Measurements from ENCODE around the gene MYOM3. TPM values are rescaled to one million over a fixed set of nuclear protein-coding genes. Genes with fewer than 3 reads are reported as not detected.

Gene MYOM3
- total RNA-seq, 1 donor from 2014 or later = not detected

DNA sequence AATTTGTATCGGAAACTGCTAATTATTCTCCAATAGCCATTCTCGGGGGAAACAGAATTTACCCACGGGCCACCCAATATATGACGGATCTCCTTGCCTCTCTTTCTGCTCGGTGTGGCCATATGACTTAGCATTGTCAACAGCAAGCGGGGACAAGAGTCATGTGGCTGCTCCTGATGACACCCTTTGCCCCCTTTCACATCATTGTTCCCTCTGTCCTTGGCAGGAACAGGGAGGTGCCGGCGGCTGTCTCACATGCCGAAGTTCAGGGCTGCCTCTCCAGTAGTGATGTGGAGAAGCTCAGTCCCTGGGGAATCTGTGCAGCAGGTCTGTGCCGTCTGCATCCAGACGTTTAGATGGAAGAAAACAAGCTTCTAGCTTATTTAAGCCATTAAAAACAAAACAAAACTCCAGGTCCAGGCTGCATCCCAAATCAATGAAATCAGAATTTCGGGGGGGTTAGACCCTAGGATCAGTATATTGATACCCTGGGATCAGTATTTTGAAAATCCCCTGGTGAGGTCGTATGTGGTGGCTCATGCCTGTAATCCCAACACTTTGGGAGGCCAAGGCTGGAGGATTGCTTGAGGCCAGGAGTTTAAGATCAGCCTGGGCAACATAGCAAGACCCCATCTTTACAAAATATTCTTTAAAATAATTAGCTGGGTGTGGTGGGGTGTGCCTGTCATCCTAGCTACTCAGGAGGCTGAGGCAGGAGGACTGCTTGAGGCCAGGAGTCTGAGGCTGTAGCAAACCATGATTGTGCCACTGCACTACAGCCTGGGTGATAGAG, 10.8 kb downstream of the MYOM3 start:
- FAIRE-seq (no peak), DNase-seq (ENCODE audit: low spot score in 2 of 2) (no peak)

- DNase-seq (ENCODE audit: low spot score in 2 of 2) (no peak), FAIRE-seq (no peak)
These were observed 12.8 kb downstream of the MYOM3 start for GRCh38 chr1:24098943-24099638.

GRCh38 chr1:24098102-24098501, 13.8 kb downstream of the MYOM3 start:
- FAIRE-seq = no peak
- no peak for DNase-seq (ENCODE audit: low spot score in 2 of 2)

- FAIRE-seq = no peak
- DNase-seq (ENCODE audit: low spot score in 2 of 2) = no peak
These were observed 14.3 kb downstream of the MYOM3 start for GRCh38 chr1:24097663-24098062.

GRCh38 chr1:24096739-24097103, 15.2 kb downstream of the MYOM3 start:
- no peak for FAIRE-seq
- DNase-seq (ENCODE audit: low spot score in 2 of 2) = no peak

GRCh38 chr1:24096009-24096738, 15.8 kb downstream of the MYOM3 start:
- FAIRE-seq = no peak
- no peak for DNase-seq (ENCODE audit: low spot score in 2 of 2)

DNA sequence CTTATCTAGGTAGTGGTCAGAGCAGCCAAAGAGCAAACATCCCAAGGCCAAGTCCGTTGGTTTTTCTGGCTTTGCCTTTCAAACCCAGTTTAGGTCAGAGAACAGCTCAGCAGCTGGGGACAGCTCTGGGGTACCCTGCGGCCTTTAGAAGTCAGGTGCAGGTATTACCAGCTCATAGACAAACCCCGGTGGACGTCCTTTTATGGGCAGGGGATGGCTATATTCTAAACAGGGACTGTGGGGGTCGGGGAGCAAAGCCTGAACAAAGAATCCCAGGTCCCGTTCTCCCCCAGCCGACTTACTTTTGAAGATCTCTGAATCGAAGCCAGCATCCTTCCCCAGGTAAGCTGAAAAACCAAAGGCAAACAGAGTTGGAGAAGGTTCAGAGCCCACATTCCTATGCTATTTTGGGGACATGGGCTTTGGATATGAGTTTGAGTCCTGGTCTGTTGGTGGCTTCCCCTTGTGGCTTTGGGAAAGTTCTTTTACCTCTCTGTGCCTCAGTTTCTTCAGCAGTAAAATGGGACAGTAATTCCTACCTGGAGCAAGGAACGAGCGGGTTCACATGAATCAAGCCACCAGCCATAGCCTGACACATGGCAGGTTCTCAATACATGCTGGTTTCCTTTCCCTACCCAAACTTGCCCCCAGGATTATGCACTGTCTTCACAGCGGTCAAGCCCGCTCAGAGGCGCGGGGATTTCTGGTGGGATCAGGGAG, 16.6 kb downstream of the MYOM3 start:
- DNase-seq (ENCODE audit: low spot score in 2 of 2) (no peak), FAIRE-seq (no peak)

- FAIRE-seq (no peak), DNase-seq (ENCODE audit: low spot score in 2 of 2) (no peak)
These were observed 17.4 kb downstream of the MYOM3 start for GRCh38 chr1:24094554-24094953.

GRCh38 chr1:24093732-24094131, 18.2 kb downstream of the MYOM3 start:
- DNase-seq (ENCODE audit: low spot score in 2 of 2) (no peak), FAIRE-seq (no peak)

- FAIRE-seq (no peak), DNase-seq (ENCODE audit: low spot score in 2 of 2) (no peak)
These were observed 19.0 kb downstream of the MYOM3 start for GRCh38 chr1:24092979-24093378.

DNA sequence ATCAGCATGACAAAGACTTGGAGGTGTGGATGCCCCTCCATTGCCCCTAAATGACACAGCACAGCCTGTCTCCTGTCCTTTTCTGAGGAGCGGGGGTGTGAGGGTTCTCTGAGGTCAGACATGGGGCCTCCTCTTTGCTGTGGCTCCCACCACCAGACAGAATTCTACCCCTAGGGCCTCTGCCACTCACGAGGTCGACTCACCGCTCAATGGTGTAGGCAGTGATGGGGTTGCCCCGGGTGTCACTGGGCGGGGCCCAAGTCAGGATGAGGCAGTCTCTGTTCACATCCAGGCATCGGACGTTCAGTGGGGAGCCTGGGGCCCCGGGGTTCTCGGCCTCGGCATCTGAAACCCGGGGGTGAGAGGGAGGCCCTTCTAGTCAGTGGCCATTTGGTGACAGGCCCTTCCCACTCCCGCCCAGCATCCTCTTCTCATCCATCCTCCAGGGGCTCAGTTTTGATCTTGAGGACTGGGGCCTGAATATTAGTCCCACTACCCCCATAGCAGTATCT, 19.9 kb downstream of the MYOM3 start:
- FAIRE-seq (no peak), DNase-seq (ENCODE audit: low spot score in 2 of 2) (no peak)

GRCh38 chr1:24090736-24091135, 21.2 kb downstream of the MYOM3 start:
- DNase-seq (ENCODE audit: low spot score in 2 of 2) (no peak), FAIRE-seq (no peak)

DNA sequence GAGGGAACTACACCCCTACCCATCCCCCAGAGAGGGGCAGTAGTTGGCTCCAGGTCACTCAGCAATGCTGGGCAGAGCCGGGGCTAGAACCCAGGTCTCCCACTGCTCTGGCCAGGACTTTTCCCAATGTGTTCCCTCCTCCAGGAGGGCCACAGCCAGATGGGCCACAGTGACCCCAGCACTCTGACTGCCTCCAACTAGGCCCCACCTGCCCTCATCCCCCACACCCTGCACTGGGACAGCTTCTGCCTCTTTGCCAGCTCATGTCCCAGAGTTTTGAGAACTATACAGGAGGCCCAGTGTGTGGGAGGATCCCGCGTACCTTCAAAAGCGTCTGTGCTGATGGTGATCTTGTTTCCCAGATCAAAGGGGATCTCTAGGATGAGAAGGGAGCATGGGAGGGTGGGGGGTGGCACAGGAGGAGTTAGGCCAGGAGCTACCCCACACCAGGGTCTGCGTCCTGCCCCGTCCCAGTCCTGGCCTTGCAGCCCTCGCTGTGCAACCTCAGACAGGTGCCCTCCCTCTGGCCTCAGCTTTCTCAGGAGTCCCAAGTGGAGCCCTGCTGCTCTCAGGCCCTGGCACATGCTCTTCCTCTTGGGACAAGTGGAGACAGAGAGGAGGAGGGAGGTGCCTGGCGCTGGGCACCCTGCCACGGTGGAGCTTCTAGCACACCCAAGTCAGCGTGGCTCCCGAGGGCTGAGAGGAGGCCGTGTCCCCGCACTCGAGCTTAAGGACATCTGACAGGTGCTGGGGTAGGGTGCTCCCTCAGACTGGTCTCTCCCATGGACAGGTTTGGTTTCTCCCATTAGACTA, 22.0 kb downstream of the MYOM3 start:
- FAIRE-seq = no peak
- no peak for DNase-seq (ENCODE audit: low spot score in 2 of 2)

GRCh38 chr1:24089027-24089742, 22.8 kb downstream of the MYOM3 start:
- FAIRE-seq = no peak
- no peak for DNase-seq (ENCODE audit: low spot score in 2 of 2)

- FAIRE-seq = no peak
- no peak for DNase-seq (ENCODE audit: low spot score in 2 of 2)
These were observed 25.5 kb downstream of the MYOM3 start for GRCh38 chr1:24086466-24086865.

- no peak for DNase-seq (ENCODE audit: low spot score in 2 of 2)
These were observed 26.4 kb downstream of the MYOM3 start for GRCh38 chr1:24085546-24085945.

GRCh38 chr1:24085007-24085406, 26.9 kb downstream of the MYOM3 start:
- no peak for FAIRE-seq

More at GRCh38 chr1:24085546-24085945, 26.4 kb downstream of the MYOM3 start:
- FAIRE-seq = no peak

GRCh38 chr1:24084050-24084449, 27.9 kb downstream of the MYOM3 start:
- no peak for FAIRE-seq
- no peak for DNase-seq (ENCODE audit: low spot score in 2 of 2)

More at GRCh38 chr1:24085007-24085406, 26.9 kb downstream of the MYOM3 start:
- no peak for DNase-seq (ENCODE audit: low spot score in 2 of 2)

DNA sequence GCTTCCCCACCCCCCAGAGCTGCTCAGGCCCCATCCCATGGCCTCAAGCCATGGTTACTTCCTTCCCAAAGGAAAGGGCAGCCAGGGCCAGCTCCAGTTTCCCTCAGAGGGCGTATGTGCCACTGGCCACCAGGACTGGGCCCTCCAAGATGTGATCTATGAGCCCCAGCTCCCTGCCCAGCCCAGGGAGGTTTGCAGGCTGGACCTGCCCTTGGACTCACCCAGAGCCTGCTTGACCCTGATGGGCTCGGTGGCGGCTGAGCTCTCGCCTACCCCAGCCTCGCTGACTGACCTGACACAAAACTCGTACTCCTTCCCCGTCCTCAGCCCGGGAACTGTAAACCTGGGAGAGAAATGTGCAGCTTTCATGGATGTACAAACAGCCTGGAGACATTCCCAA, 29.6 kb downstream of the MYOM3 start:
- DNase-seq (ENCODE audit: low spot score in 2 of 2) = no peak
- no peak for FAIRE-seq

All from frontal cortex (tissue), 4 donors.